ENCODE data around the gene ABCA2.

Gene ABCA2

DNA sequence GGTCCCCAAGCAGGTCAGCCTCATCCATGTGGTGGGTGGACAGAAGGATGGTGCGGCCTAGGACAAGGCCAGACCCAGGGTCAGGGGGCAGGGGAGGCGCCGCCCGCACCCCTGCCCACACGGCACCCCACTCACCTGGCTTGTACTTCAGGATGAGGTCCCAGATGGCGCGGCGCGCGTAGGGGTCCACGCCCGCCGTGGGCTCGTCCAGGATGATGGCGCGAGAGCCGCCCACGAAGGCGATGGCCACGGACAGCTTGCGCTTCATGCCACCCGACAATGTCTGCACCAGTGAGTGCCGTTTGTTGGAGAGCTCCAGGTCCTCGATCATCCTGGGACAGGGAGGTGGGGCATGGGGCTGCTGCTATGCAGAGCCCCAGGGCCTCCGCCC is 12.5 kb downstream of the ABCA2 start:
- H3K4me3 ChIP-seq (ENCODE audit: low read depth in 1 of 2, low read length in 2 of 2), result no peak overlapping the region
- no peak overlapping the region for H3K9ac ChIP-seq (ENCODE audit: low read length)
- H3K27ac ChIP-seq (ENCODE audit: low read depth, low read length), result no peak overlapping the region
- peaks cover 9% of the 10 kb centered on the region for H3K36me3 ChIP-seq (ENCODE audit: insufficient read depth, low read length)
- H3K4me1 ChIP-seq (ENCODE audit: insufficient read depth, low read length), result no peaks in the 10 kb centered on the region
- H3K27me3 ChIP-seq (ENCODE audit: control insufficient read depth in 1 of 2, insufficient read depth in 2 of 2, low read length in 2 of 2), result no peaks in the 10 kb centered on the region
- no peaks in the 10 kb centered on the region for H3K9me3 ChIP-seq (ENCODE audit: low read length)

DNA sequence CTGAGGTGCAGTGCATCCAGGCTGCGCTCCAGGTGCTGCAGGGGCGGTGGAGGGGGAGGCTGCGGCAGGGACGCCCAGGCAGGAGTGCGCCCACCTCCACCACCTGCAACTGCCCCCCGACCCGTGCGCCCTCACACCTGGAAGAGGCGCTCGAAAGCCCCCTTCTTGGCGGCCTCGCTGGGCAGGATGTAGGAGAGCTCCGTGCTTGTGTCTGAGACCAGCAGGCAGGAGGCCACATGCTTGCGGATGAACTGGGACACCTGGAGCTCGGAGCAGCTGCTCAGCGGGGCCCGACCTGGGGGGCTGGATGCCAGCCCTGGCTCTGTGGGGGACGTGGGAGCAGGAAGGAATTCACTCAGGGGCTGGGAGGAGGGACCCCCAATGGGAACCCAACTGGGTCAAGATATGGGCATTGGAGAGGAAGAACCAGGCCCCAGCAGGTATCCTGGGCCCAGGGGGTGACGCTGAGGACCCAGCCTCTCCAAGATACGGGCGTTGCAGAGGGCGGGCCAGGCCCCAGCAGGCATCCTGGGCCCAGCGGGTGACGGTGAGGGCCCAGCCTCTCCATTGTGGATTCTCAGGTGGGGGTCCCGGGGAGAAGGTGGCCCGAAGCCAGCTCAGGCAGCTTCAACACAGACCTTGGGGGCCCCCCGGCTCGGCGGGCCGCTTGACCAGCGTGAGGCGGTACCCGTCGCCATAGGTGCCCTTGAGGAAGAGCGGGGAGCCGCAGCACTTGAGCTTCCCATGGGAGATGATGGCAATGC is 13.1 kb downstream of the ABCA2 start:
- Histone ChIP-seq H3K4me1 (ENCODE audit: insufficient read depth, low read length) (no peaks in the 10 kb centered on the region), H3K9me3 (ENCODE audit: low read length) (no peaks in the 10 kb centered on the region), H3K27ac (ENCODE audit: low read depth, low read length) (no peak overlapping the region), H3K4me3 (ENCODE audit: low read depth in 1 of 2, low read length in 2 of 2) (no peak overlapping the region), H3K9ac (ENCODE audit: low read length) (no peak overlapping the region), H3K36me3 (ENCODE audit: insufficient read depth, low read length) (peaks cover 9% of the 10 kb centered on the region), H3K27me3 (ENCODE audit: control insufficient read depth in 1 of 2, insufficient read depth in 2 of 2, low read length in 2 of 2) (no peaks in the 10 kb centered on the region)

DNA sequence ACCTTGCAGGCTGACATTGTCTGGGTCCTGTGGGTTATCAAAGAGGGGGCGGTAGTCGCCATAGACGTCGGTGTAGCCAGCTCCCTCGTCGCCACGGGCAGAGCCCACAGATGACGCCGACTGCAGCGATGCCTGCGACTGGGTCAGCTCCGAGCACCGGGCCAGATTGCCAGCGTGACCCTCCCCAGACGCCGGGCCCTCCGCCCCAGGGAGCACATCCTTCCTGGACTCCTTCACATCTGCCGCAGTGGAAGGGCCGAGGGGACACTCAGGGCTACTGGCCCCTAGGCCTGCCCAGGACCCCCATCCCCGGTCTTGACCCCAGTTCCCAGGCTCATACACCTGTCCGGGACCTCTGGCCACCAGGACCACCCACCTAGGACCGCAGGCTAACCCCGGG is 13.9 kb downstream of the ABCA2 start:
- Histone ChIP-seq H3K4me3 (ENCODE audit: low read depth in 1 of 2, low read length in 2 of 2) (no peak overlapping the region), H3K9me3 (ENCODE audit: low read length) (no peaks in the 10 kb centered on the region), H3K27me3 (ENCODE audit: control insufficient read depth in 1 of 2, insufficient read depth in 2 of 2, low read length in 2 of 2) (no peaks in the 10 kb centered on the region), H3K4me1 (ENCODE audit: insufficient read depth, low read length) (no peaks in the 10 kb centered on the region), H3K27ac (ENCODE audit: low read depth, low read length) (no peak overlapping the region), H3K9ac (ENCODE audit: low read length) (no peak overlapping the region), H3K36me3 (ENCODE audit: insufficient read depth, low read length) (peaks cover 9% of the 10 kb centered on the region)

DNA sequence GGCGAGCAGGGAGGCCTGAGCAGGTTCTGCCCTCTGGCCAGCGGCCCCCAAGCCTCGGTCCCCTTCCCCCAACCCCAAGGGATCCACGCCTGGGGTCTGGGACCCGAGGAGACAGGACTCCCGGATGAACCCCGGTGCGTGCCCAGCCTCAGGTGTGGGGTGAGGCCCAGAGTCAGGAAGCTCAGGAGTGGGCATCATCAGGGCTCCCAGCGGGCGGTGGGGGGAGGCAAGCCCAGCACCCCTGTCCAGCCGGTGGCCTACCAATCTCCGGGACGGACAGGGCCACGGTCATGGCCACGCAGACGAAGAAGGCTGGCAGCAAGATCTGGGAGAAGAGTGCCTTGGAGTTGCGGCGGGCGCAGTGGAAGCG is 14.5 kb downstream of the ABCA2 start:
- Histone ChIP-seq H3K27ac (ENCODE audit: low read depth, low read length) (no peak overlapping the region), H3K36me3 (ENCODE audit: insufficient read depth, low read length) (peaks cover 9% of the 10 kb centered on the region), H3K9ac (ENCODE audit: low read length) (no peak overlapping the region), H3K27me3 (ENCODE audit: control insufficient read depth in 1 of 2, insufficient read depth in 2 of 2, low read length in 2 of 2) (no peaks in the 10 kb centered on the region), H3K4me3 (ENCODE audit: low read depth in 1 of 2, low read length in 2 of 2) (no peak overlapping the region), H3K4me1 (ENCODE audit: insufficient read depth, low read length) (no peaks in the 10 kb centered on the region), H3K9me3 (ENCODE audit: low read length) (no peaks in the 10 kb centered on the region)

- Histone ChIP-seq H3K27ac (ENCODE audit: low read depth, low read length) (no peak overlapping the region), H3K36me3 (ENCODE audit: insufficient read depth, low read length) (peaks cover 9% of the 10 kb centered on the region), H3K9me3 (ENCODE audit: low read length) (no peaks in the 10 kb centered on the region), H3K4me3 (ENCODE audit: low read depth in 1 of 2, low read length in 2 of 2) (no peak overlapping the region), H3K27me3 (ENCODE audit: control insufficient read depth in 1 of 2, insufficient read depth in 2 of 2, low read length in 2 of 2) (no peaks in the 10 kb centered on the region), H3K9ac (ENCODE audit: low read length) (no peak overlapping the region), H3K4me1 (ENCODE audit: insufficient read depth, low read length) (no peaks in the 10 kb centered on the region)
Measured at GRCh38 chr9:137012694-137013570, 15.1 kb downstream of the ABCA2 start.

DNA sequence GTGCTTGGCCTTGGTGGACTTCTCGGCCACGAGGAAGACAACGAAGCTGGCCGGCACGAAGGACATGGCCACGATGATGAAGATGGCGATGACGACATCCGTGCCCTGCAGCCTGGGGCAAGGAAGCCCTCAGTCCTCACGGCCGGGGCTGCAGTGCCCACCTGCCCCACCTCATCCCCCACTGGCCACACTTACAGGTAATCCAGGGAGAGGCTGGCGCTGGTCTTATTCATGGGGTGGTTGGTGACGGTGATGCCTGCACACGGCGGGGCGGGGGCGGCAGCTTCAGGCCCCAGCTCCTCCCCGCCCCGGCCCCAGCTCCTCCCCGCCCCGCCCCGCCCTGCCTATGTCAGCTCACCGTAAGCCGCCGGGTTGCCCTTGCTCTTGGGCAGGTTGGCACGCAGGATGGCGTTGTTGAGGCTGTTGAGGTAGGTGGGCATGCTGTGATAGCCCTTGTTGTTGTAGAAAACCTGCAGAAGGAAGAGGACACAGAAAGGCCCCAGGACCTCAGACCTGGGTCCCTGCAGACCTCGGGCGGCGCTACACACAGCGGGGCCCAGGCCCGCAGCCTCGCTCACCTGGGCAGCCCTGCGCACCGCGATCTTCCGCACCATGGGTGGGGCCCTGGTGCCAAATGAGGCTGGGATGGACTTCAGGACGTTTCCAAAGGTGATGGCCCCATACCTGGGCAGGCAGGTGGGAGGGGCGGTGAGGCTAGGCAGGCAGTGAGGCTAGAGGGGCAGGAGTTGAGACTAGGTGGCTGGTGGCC is 15.9 kb downstream of the ABCA2 start:
- Histone ChIP-seq H3K4me1 (ENCODE audit: insufficient read depth, low read length) (no peaks in the 10 kb centered on the region), H3K27me3 (ENCODE audit: control insufficient read depth in 1 of 2, insufficient read depth in 2 of 2, low read length in 2 of 2) (no peaks in the 10 kb centered on the region), H3K27ac (ENCODE audit: low read depth, low read length) (no peak overlapping the region), H3K4me3 (ENCODE audit: low read depth in 1 of 2, low read length in 2 of 2) (no peak overlapping the region), H3K36me3 (ENCODE audit: insufficient read depth, low read length) (peaks cover 9% of the 10 kb centered on the region), H3K9ac (ENCODE audit: low read length) (no peak overlapping the region), H3K9me3 (ENCODE audit: low read length) (no peaks in the 10 kb centered on the region)

GRCh38 chr9:137011156-137011555 is 16.9 kb downstream of the ABCA2 start:
- no peak overlapping the region for H3K27ac ChIP-seq (ENCODE audit: low read depth, low read length)
- no peak overlapping the region for H3K9ac ChIP-seq (ENCODE audit: low read length)
- peaks cover 9% of the 10 kb centered on the region for H3K36me3 ChIP-seq (ENCODE audit: insufficient read depth, low read length)
- H3K4me1 ChIP-seq (ENCODE audit: insufficient read depth, low read length), result no peaks in the 10 kb centered on the region
- no peak overlapping the region for H3K4me3 ChIP-seq (ENCODE audit: low read depth in 1 of 2, low read length in 2 of 2)
- H3K9me3 ChIP-seq (ENCODE audit: low read length), result no peaks in the 10 kb centered on the region
- H3K27me3 ChIP-seq (ENCODE audit: control insufficient read depth in 1 of 2, insufficient read depth in 2 of 2, low read length in 2 of 2), result no peaks in the 10 kb centered on the region

DNA sequence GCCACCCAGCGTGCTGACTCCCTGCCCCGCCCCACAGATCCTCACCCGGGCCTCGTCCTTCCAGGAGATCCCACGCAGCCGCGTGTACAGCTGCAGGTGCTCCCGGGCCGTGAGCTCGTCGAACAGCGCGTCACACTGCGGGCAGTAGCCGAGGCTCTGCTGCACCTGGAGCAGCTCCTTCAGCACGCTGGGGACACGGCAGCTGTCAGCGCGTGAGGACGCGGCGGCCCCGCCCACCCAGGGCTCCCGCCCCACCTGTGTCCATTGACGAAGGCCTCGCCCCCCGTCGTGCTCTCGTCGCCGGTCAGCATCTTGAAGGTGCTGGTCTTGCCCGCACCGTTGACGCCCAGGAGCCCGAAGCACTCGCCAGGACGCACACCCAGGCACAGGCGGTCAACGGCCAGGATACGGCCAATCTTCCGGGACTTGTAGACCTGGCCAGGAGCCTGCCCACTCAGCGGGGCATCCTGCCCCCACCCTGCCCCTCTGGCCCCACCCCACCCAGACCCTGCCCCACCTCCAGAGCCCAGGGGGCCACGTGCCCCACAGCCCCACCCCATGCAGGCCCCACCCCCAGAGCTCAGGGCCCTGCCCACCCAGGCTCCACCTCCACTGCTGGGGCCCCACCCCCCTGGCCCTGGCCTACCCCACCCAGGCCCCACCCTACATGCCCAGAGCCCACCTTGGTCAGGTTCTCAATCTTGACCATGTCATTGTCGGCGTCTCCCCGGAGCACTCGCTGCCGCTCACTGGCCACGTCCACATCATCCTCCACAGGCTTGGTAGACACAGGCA is 17.9 kb downstream of the ABCA2 start:
- no peaks in the 10 kb centered on the region for H3K4me1 ChIP-seq (ENCODE audit: insufficient read depth, low read length)
- H3K36me3 ChIP-seq (ENCODE audit: insufficient read depth, low read length), result peaks cover 9% of the 10 kb centered on the region
- no peak overlapping the region for H3K9ac ChIP-seq (ENCODE audit: low read length)
- H3K27me3 ChIP-seq (ENCODE audit: control insufficient read depth in 1 of 2, insufficient read depth in 2 of 2, low read length in 2 of 2), result no peaks in the 10 kb centered on the region
- no peaks in the 10 kb centered on the region for H3K9me3 ChIP-seq (ENCODE audit: low read length)
- H3K4me3 ChIP-seq (ENCODE audit: low read depth in 1 of 2, low read length in 2 of 2), result no peak overlapping the region
- H3K27ac ChIP-seq (ENCODE audit: low read depth, low read length), result no peak overlapping the region

DNA sequence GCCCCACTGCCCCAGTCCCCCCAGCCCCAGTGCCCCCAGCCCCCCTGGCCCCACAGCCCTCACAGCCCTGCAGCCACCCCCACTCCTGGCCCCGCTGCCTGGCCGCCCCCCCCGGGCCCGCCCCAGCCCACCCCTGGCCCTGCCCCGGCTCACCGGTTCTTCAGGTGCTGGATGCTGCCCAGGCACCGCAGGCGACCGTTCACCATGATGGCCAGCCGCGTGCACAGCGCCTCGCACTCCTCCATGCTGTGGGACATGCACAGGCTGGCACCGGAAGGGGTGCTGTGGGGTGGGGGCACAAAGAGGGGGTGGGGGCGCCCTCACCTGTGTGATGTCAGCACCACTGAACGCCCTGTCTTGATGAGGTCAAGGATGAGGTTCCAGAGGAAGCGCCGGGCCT is 18.8 kb downstream of the ABCA2 start:
- Histone ChIP-seq H3K36me3 (ENCODE audit: insufficient read depth, low read length) (peaks cover 9% of the 10 kb centered on the region), H3K4me1 (ENCODE audit: insufficient read depth, low read length) (no peaks in the 10 kb centered on the region), H3K9me3 (ENCODE audit: low read length) (no peaks in the 10 kb centered on the region), H3K27ac (ENCODE audit: low read depth, low read length) (no peak overlapping the region), H3K9ac (ENCODE audit: low read length) (no peak overlapping the region), H3K4me3 (ENCODE audit: low read depth in 1 of 2, low read length in 2 of 2) (no peak overlapping the region), H3K27me3 (ENCODE audit: control insufficient read depth in 1 of 2, insufficient read depth in 2 of 2, low read length in 2 of 2) (no peaks in the 10 kb centered on the region)

DNA sequence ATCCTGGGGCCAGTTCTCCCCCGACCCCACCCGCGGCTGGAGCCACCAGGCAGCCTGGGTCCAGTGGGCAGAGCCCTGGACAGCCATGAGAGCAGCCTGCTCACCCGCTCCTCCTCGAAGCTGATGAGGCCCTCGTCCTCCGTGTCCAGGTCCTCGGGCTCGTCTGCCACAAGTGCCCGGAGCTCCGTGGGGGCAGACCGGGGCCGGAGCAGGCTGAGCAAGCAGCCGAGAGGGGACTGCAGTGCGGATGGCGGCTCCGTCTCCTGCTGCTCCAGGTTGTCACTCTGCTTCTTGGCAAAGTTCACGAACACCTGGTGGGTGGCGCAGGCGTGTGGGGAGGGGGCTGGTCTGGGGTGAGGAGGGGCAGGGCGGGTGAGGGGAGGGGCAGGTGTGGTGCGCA is 19.7 kb downstream of the ABCA2 start:
- Histone ChIP-seq H3K4me1 (ENCODE audit: insufficient read depth, low read length) (no peaks in the 10 kb centered on the region), H3K36me3 (ENCODE audit: insufficient read depth, low read length) (peaks cover 9% of the 10 kb centered on the region), H3K27ac (ENCODE audit: low read depth, low read length) (no peak overlapping the region), H3K4me3 (ENCODE audit: low read depth in 1 of 2, low read length in 2 of 2) (no peak overlapping the region), H3K9ac (ENCODE audit: low read length) (no peak overlapping the region), H3K27me3 (ENCODE audit: control insufficient read depth in 1 of 2, insufficient read depth in 2 of 2, low read length in 2 of 2) (no peaks in the 10 kb centered on the region), H3K9me3 (ENCODE audit: low read length) (no peaks in the 10 kb centered on the region)

DNA sequence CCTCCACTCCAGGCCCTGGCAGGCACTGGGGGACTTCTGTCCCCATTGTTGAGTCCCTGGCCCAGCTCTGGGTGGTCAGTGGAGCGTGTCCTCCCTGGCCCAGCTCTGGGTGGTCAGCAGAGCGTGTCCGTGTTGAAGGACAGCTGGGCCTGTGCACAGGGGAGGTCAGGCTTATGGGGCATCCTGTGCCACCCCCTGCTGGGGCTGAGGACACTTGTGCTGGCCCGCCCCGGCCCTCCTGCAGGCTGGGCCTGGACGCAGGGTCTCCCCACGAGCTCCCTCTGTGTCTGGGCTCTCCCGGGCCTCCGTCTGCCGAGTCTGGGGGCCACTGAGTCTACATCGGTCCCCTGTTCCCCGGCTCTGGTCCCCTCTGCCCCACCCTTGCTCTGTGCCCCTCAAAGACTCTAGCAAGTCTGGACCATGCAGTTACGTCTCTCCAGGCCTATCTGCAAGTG is 20.2 kb downstream of the ABCA2 start:
- Histone ChIP-seq H3K9ac (ENCODE audit: low read length) (no peak overlapping the region), H3K27ac (ENCODE audit: low read depth, low read length) (no peak overlapping the region), H3K4me1 (ENCODE audit: insufficient read depth, low read length) (no peaks in the 10 kb centered on the region), H3K27me3 (ENCODE audit: control insufficient read depth in 1 of 2, insufficient read depth in 2 of 2, low read length in 2 of 2) (no peaks in the 10 kb centered on the region), H3K4me3 (ENCODE audit: low read depth in 1 of 2, low read length in 2 of 2) (no peak overlapping the region), H3K36me3 (ENCODE audit: insufficient read depth, low read length) (peaks cover 9% of the 10 kb centered on the region), H3K9me3 (ENCODE audit: low read length) (no peaks in the 10 kb centered on the region)

All from muscle layer of colon (tissue), 2 donors.